Stimulated activated CD8-positive, alpha-beta memory T cell treated with anti-CD3 and anti-CD28 coated beads, Interleukin-7, amount 100 ng/mL, for 24 hours (primary cell): ENCODE measurements around the gene OR5B2.
"Not testable (repeated sequence)": the region's sequence is repeated elsewhere in the genome, so short reads cannot be mapped to it uniquely, and the experiment has no call there.

Source experiments
- DNase-seq: peaks from one replicate; pipeline ENCODE4 v3.0.0-alpha.2; 2020; ENCODE audit warnings: low read depth

OR5B2 gene

GRCh38 chr11:58428021-58428420 is at the start of gene OR5B2:
Gene OR5B2, minus strand, starts transcription at chr11:58428121. Its CDS starts 4,860 bp downstream, at chr11:58423261.
- DNase-seq, result no peak

- DNase-seq, result no peak
These were observed 44.0 kb upstream of the OR5B2 start for GRCh38 chr11:58471892-58472291.

GRCh38 chr11:58466293-58466692 is 38.4 kb upstream of the OR5B2 start:
- DNase-seq, result no peak

- no peak for DNase-seq
These were observed 37.8 kb upstream of the OR5B2 start for GRCh38 chr11:58465690-58466089.

GRCh38 chr11:58451585-58451984 is 23.7 kb upstream of the OR5B2 start:
- DNase-seq, result no peak

DNA sequence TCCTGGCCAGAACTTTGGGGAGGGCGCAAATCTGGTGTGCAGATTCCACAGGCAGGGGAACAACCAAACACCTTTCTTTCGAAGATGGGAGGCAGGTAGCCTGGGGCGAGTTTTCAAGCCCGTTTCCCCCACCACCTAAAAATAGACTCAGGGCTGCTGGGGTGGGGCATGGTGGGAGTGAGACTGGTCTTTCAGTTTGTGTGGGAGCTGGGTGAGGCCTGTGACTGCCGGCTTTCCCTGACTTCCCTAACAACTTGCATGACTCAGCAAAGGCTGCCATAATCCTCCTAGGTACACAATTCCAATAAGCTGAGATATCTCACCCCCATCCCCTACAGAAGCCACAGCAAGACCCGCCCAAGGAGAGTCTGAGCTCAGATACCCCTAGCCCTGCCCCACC is 18.4 kb upstream of the OR5B2 start:
- DNase-seq, result no peak

GRCh38 chr11:58444300-58444699 is 16.4 kb upstream of the OR5B2 start:
- no peak for DNase-seq

DNA sequence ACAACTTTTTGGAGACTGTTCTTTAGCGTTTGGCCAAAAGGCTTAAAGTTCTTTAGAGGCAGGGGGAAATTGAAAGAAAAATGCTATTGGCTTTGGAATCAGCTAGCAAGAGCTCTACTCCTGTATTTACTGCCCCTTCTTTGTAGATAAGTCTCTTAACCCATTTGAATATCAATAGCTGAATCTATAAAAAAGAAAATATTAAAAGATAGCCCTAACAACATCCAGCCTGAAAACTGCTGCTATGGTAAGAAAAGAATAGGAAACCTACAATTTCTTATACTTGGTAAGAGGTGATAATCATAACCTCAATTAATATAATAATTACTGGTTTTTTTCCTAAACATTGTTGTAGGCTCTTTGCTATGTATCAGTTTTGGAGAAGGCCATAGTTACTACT is 14.2 kb upstream of the OR5B2 start, which contains the start of gene OR5B12:
Gene OR5B12 (minus strand): TSS at position 101 of the 400 bp plus-strand sequence. CDS start 2,085 bp downstream, outside the sequence.
- no peak for DNase-seq

DNA sequence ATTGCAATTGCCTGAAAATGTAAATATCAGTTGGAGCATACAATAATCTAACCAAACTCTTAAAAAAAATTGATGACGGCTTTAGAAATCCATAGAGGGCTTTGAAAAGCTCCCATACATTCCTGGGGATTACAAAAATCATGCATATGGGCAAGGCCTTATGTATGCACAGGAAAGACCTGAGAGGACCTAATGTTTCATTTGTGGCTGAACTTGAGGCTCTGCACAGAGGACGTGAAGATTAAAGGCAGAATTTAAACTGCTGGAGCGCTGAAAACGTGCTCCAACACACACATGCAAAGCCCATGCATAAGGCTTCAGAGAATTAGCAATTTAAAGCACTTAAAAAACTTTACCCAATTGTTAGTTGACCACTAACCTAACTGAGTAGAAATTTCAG is 10.6 kb upstream of the OR5B2 start:
- DNase-seq, result no peak

DNA sequence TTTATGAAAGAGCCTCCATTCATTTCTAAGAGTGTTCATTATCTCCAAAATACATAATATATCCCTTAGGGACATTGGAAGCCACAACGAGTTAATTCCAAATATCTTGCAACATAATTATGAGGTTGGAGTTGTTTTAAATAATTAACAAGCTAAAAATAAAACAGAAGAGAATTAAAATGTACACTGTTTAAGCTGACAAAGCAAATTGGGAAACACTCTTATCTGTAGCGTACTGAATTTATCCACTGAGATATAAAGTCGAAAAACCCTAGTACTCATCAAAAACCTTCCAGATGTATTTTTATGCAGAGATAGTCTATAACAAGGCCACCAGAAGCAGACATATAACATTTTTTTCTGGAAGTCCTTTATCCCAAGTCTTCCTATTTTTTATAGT is 6.3 kb upstream of the OR5B2 start:
- no peak for DNase-seq

- DNase-seq, result no peak
These were observed 5.8 kb upstream of the OR5B2 start for GRCh38 chr11:58433638-58434203.

- no peak for DNase-seq
These were observed 1.4 kb upstream of the OR5B2 start for GRCh38 chr11:58429273-58429672.

GRCh38 chr11:58406774-58407173 is 21.1 kb downstream of the OR5B2 start, which contains the start of gene OR5B3:
Gene OR5B3, minus strand, starts transcription at chr11:58406874. Its CDS starts 3,465 bp downstream, at chr11:58403409.
- no peak for DNase-seq

GRCh38 chr11:58399622-58400021 is 28.3 kb downstream of the OR5B2 start:
- not testable (repeated sequence) for DNase-seq

DNA sequence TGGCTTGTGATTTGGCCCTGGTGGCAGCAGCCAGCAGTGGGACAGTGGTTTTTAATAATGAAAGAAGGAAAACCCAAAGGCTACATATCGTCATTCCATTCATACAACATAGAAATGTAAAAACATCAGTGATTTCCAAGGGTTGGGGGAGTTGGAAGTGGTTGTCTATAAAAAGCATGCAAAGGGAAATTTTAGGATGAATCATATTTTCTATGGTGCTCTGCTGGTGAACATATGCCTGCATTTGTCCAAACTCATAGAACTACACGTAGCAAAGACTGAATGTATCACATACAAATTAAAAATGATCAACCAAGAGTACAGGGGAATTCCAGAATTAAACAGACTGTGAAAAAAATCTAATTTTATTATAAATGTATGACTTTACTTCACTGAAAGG is 32.3 kb downstream of the OR5B2 start:
- no peak for DNase-seq

- DNase-seq, result no peak
These were observed 33.7 kb downstream of the OR5B2 start for GRCh38 chr11:58394195-58394594.

DNA sequence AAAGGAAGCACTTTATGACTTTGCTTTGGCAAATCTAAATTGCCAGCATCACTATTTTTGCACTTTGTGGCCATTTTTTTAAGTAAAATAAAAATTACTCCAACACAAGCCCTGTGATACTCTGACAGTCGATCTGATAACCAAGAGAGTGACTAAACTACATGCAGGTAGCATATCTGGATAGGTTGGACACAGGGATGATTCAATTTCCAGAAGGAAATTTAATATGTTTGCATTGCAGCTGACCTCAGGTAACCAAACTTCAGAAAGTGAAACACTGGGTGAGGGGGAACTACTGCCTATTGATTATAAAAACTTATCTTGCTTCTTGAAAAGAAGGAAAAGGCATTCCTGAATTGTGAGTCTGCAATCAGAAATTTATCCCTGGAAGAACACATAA is 35.2 kb downstream of the OR5B2 start:
- DNase-seq, result no peak

DNA sequence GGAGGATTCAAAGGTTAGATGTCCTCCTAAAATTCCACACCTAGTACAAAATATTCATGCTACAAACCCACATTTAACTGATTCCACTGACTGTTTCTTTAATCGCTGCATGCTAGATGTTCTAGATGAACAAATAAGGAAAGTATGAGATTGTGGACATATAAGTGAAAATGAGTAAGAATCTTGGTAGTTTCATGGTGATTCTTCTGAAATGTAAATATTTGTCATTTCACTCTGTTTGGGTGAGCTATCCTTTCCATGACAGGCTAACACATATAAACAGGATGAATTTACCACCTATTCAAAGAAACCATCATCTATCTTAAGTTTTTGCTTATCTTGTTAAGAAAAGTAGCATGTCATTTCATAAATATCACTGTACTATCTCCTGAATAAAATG is 36.0 kb downstream of the OR5B2 start:
- no peak for DNase-seq

DNA sequence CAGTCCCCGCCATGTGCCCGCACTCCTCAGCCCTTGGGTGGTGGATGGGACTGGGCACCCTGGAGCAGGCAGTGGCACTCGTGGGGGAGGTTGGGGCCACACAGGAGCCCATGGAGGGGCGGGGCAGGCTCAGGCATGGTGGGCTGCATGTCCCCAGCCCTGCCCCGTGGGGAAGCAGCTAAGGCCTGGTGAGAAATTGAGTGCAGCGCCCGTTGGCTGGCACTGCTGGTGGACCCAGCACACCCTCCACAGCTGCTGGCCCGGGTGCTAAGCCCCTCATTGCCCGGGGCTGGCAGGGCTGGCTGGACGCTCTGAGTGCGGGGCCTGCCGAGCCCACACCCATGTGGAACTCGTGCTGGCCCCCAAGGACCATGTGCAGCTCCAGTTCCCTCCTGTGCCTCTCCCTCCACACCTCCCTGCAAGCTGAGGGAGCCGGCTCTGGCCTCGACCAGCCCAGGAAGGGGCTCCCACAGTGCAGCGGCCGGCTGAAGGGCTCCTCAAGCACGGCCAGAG is 37.3 kb downstream of the OR5B2 start:
- DNase-seq, result no peak
